EL (cell line): ENCODE results near the gene SNAPIN.
A peak's percentile ranks its signal among the peaks of the same experiment; 100 is the strongest.

Experiments used
- DNase-seq: peaks from one replicate; pipeline ENCODE4 v3.0.0-alpha.2; 2016

Gene SNAPIN, protein sequence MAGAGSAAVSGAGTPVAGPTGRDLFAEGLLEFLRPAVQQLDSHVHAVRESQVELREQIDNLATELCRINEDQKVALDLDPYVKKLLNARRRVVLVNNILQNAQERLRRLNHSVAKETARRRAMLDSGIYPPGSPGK

GRCh38 chr1:153658400-153659174, at the start of gene SNAPIN:
TSS of gene SNAPIN (plus strand) at chr1:153658703. CDS start at chr1:153658744, 41 bp downstream.
- DNase-seq = peak; percentile 86

DNA sequence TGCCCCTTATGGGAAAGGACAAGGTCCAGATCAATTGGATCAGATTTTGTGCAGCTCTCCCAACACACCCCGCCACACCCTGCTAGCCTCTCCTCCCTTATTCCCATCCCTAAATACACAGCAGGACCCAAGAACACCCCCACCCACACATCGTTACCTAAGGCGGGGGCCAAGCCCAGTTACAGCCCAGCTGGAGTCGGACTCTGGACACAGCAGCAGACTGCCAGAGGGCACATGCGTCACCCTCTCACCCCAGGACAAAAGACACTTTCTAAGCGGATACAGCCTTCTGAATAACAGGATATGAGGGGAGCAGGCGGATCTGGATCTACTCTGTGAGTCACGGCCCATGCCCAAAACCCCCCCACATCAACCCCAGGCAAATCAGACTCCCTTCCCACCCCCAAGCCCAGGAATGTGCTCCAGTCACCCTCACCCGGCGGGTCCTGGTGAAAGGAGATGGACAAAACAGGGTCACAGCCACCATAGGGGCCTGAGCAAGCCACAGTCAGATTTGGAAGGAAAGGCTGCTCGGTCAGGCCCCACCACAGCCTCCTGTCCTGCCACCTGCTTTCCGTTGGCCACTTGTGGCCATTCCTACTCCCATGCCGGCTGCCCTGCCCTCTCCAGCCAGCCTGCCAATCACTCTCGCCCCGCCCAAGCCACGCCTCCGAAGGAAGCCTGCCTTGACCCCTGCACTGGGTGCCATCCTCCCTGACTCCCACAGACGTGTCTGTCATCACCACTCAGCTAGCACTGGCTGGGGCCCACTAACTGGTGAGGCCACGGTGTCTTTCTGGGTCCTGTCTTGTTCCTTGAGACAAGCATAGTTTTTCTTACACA, 49.5 kb upstream of the SNAPIN start:
- DNase-seq = peak; percentile 99

- no peak for DNase-seq
Measured at GRCh38 chr1:153609585-153609907, 49.0 kb upstream of the SNAPIN start.

GRCh38 chr1:153610334-153610733, 48.2 kb upstream of the SNAPIN start:
- peak; percentile 73 for DNase-seq

DNA sequence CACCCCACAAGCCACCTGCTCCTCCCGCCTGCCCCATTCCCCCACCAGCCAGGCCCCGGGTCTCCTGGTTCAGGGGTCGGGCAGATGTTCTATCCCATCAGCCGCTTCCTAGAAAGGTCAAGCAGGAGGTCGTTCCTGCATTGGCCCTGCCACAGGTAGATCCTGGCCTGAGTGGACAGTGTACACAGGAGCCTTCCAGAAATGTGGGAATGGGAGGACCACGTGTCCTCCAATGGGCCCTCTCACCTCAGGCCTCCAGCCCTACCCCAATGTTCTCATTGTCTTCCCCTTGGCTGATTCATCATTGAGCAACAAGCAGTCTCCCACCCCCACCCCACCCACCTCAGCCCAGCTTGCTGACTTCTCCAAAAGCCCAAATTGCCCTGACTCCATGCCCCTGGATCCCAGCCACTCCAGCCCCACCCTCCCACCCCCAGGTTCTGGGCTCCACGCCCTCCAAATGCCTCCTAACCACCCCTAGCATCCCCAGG, 47.6 kb upstream of the SNAPIN start:
- DNase-seq = peak; percentile 68

- no peak for DNase-seq
Measured at GRCh38 chr1:153611356-153611755, 47.1 kb upstream of the SNAPIN start.

- DNase-seq = no peak
Measured at GRCh38 chr1:153612111-153612754, 46.3 kb upstream of the SNAPIN start.

- peak; percentile 77 for DNase-seq
Measured at GRCh38 chr1:153612755-153613331, 45.7 kb upstream of the SNAPIN start, which contains the start of gene S100A16. TSS of gene S100A16 (minus strand) at chr1:153613137. CDS start at chr1:153608151, 4,986 bp downstream.

- no peak for DNase-seq
Measured at GRCh38 chr1:153613406-153613805, 45.1 kb upstream of the SNAPIN start.

- no peak for DNase-seq
Measured at GRCh38 chr1:153614189-153614900, 44.2 kb upstream of the SNAPIN start.

- DNase-seq = no peak
Measured at GRCh38 chr1:153614906-153615305, 43.6 kb upstream of the SNAPIN start.

DNA sequence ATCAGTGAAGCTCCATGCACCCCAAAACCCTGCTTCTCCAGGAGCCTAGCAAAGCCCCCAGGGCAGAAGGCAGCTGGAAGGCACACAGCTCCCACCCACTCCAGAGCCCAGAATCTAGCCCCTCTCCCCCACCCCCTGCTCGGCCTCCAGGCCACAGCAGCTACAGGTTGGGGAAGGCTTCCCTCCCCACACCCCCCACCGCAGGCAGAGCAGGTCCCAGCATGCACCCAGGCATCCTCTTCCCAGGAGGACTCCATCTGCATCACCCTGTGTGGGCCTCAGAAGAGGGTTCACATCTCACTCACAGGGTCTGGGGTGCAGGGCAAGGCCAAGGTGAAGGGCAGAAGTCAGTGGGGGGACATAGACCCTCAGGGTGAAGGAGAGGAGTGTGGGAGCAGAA, 43.1 kb upstream of the SNAPIN start:
- DNase-seq = no peak

DNA sequence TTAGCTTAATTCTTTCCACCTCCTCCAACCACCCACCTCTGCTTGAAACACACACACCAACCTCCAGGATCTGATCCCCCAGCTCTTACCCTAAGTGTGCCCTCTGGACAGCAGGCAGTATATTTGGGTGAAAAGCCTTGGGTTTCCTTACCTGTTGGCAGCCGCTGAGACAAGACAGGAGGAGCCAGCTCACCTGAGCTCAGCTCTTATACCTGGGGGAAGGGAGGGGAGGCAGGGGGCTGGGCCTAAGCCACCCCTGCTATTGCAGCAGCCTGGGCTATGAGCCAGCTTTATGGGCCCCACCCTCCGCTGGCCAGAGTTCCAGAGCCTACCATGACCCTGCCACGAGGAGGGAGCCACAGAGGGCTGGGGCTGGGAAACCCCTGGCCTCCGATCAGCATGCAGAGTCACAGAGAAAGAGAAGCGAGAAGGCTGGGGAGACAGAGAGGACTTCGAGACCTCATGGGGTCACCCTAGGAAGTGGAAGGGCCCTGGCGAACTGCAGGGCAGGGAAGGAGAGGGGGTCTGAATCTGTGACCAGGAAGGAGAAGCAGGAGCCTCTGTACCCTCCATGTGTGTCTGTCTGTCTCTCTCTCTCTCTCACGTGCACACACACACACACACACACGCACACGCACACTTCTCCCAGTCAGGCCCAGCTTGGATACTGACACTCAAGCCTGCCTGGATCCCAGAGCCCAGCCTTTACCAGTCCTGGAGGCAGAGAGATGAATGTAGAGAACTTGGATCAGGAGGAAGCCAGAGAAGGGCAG, 42.2 kb upstream of the SNAPIN start, which contains the start of gene S100A14:
TSS of gene S100A14 (minus strand) at position 182 of the 773 bp plus-strand sequence. CDS start 467 bp downstream, outside the sequence.
- no peak for DNase-seq

- no peak for DNase-seq
Measured at GRCh38 chr1:153616917-153617311, 41.6 kb upstream of the SNAPIN start.

- DNase-seq = peak; percentile 85
Measured at GRCh38 chr1:153617663-153618062, 40.8 kb upstream of the SNAPIN start.

GRCh38 chr1:153619171-153619570, 39.3 kb upstream of the SNAPIN start:
- DNase-seq = no peak

DNA sequence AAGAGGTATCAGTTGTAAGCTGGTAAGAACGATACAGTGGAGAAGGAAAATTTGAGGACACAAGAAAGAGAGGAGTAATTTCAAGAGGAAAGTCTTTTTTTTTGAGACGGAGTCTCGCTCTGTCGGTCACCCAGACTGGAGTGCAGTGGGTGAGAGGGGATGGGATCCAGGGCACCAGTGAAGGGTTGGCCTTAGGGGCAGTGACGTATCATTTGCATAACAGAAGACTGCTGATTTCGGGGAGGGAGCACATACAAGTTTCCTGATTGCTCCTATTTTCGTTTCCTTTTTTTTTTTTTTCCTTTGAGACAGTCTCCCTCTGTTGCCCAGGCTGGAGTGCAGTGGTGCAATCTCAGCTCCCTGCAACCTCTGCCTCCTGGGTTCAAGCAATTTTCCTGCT, 35.4 kb upstream of the SNAPIN start:
- DNase-seq = no peak

GRCh38 chr1:153624965-153625611, 33.4 kb upstream of the SNAPIN start:
- DNase-seq = no peak

DNA sequence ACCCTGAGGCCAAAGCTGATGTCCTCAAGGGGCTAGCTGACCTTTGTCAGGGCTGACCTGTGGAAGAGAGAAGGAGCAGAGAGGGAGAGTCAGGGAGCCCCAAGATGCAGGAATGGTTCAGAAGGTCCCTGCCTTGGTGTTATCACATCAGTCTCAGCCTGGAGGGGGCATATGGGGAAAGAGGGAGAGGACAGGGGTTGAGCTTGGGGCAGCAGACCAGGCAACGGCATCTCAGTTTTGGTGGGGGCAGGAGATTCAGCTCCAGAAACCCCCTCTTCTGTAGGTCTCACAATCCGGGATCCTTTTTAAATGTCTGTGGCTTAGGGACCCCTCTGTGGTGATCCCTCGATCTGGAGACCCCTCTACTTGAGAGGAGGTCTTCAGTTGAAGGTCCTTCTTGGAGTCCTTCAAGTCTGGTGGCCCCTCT, 32.0 kb upstream of the SNAPIN start:
- DNase-seq = no peak
